Nephron (organoid): ENCODE results near the gene CTNNBL1.
A peak's percentile ranks its signal among the peaks of the same experiment; 100 is the strongest.

Experiments
- H3K27ac Mint-ChIP-seq, 3 experiments: 2 replicates each; pipeline ENCODE4 v1.8.0; 2020; ENCODE audit warnings: mixed read lengths in 3 of 3, mild to moderate bottlenecking in 2 of 3, moderate library complexity in 1 of 3
- H3K27me3 Mint-ChIP-seq: 2 replicates; pipeline ENCODE4 v1.8.0; 2021; ENCODE audit warnings: low read depth, mild to moderate bottlenecking, moderate library complexity, mixed read lengths
- H3K36me3 Mint-ChIP-seq: 2 replicates; pipeline ENCODE4 v1.8.0; 2020; ENCODE audit warnings: low read depth, mixed read lengths
- H3K4me1 Mint-ChIP-seq: 2 replicates; pipeline ENCODE4 v1.8.0; 2020; ENCODE audit warnings: mixed read lengths
- H3K4me3 Mint-ChIP-seq, 3 experiments: 2 replicates each; pipeline ENCODE4 v1.8.0; 2020; ENCODE audit warnings: mild to moderate bottlenecking in 3 of 3, mixed read lengths in 3 of 3, moderate library complexity in 2 of 3
- H3K9me3 Mint-ChIP-seq: 2 replicates; pipeline ENCODE4 v1.8.0; 2020; ENCODE audit warnings: mixed read lengths
- TF ChIP-seq, protein P1 (sequence below), 3 experiments: fragments of 200-600 bp; sonication (generic); IDR thresholded peaks; one replicate each; pipeline ENCODE4 v1.5.0; 2021; ENCODE audit warnings: antibody characterized with exemption in 3 of 3; ENCODE audit not compliant: unreplicated experiment in 3 of 3

The CTNNBL1 gene

DNA sequence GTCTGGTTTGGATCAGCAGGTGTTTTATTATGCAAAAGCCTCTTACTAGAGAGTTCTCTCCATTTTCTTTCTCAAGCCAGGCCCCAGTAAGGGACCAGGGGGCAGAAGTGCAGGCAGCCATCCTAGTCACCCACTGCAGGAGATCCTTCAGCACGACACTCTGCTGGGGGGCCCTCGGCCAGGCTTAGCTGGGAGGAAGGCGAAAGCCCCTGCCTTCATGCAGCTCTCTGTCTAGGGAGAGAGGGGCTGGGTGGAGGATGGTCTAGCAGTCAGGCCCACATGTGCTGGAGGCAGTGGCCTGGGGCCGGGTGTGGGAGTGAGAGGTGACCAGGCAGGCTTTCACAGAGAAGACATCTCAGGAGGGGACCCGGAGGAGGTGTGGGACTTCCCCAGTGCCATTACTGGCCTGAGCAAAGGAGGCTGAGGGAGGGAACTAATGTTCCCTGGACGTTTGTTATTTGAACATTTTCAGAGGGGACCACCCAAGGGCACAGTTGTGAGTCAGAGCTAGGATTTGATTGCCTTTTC is 175.6 kb downstream of the CTNNBL1 start:
- peaks cover 3% of the 10 kb centered on the region for H3K27me3 Mint-ChIP-seq
- peak overlapping the region in 2 of 3 experiments; percentile 22 to 34 for H3K27ac Mint-ChIP-seq
- H3K9me3 Mint-ChIP-seq, result no peaks in the 10 kb centered on the region
- TF ChIP-seq, protein P1, sequence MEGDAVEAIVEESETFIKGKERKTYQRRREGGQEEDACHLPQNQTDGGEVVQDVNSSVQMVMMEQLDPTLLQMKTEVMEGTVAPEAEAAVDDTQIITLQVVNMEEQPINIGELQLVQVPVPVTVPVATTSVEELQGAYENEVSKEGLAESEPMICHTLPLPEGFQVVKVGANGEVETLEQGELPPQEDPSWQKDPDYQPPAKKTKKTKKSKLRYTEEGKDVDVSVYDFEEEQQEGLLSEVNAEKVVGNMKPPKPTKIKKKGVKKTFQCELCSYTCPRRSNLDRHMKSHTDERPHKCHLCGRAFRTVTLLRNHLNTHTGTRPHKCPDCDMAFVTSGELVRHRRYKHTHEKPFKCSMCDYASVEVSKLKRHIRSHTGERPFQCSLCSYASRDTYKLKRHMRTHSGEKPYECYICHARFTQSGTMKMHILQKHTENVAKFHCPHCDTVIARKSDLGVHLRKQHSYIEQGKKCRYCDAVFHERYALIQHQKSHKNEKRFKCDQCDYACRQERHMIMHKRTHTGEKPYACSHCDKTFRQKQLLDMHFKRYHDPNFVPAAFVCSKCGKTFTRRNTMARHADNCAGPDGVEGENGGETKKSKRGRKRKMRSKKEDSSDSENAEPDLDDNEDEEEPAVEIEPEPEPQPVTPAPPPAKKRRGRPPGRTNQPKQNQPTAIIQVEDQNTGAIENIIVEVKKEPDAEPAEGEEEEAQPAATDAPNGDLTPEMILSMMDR (IDR thresholded peaks at IDR 0.05; ENCODE audit: unreplicated experiment in 3 of 3), result no peak
- H3K4me1 Mint-ChIP-seq, result peaks cover 35% of the 10 kb centered on the region
- peaks cover 46% of the 10 kb centered on the region for H3K36me3 Mint-ChIP-seq
- H3K4me3 Mint-ChIP-seq, result no peak overlapping the region

DNA sequence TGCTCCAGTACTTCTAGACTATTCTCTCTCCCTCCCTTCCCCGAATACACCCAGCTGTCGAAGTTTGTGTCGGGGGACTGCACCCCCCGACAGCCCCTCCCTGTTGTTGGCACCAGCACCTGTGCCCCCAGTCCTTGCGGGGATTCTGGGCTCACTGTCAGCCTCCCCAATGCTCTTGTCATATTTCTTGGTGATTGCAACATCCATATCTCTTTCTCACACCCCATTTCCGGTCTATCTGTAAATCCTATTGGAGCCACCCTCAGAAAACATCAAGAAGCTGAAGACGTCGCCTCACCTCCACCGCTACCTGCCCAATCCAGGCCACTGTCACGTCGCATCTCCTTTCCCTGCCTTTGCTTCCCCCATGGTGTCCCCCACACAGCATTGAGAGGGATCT is 176.5 kb downstream of the CTNNBL1 start:
- Mint-ChIP-seq H3K9me3 (no peaks in the 10 kb centered on the region), H3K27me3 (peaks cover 4% of the 10 kb centered on the region), H3K4me1 (peaks cover 32% of the 10 kb centered on the region), H3K27ac (no peak overlapping the region), H3K4me3 (no peak overlapping the region), H3K36me3 (peaks cover 43% of the 10 kb centered on the region)
- TF ChIP-seq, protein P1 (IDR thresholded peaks at IDR 0.05; ENCODE audit: unreplicated experiment in 3 of 3), result no peak

DNA sequence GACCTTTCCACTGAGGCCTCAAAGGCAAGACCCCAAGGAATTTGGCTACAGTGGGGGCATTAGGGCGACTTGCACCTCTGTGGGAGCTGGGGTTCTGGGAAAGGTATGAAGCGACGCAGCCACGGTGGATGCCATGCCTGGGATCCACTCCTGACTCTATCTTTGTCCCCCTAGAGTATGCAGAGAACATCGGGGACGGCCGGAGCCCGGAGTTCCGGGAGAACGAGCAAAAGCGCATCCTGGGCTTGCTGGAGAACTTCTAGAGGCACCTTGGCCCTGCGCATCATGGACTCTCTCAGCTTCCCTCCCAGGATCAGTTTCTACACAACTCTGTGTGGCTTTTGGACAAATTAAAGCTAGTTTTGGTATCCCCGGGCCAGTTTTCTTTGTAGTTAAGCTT is 177.9 kb downstream of the CTNNBL1 start:
- Mint-ChIP-seq H3K27me3 (peaks cover 7% of the 10 kb centered on the region), H3K4me1 (peaks cover 27% of the 10 kb centered on the region), H3K36me3 (peaks cover 43% of the 10 kb centered on the region), H3K4me3 (no peak overlapping the region), H3K9me3 (no peaks in the 10 kb centered on the region), H3K27ac (no peak overlapping the region)
- TF ChIP-seq, protein P1 (IDR thresholded peaks at IDR 0.05; ENCODE audit: unreplicated experiment in 3 of 3), result no peak

DNA sequence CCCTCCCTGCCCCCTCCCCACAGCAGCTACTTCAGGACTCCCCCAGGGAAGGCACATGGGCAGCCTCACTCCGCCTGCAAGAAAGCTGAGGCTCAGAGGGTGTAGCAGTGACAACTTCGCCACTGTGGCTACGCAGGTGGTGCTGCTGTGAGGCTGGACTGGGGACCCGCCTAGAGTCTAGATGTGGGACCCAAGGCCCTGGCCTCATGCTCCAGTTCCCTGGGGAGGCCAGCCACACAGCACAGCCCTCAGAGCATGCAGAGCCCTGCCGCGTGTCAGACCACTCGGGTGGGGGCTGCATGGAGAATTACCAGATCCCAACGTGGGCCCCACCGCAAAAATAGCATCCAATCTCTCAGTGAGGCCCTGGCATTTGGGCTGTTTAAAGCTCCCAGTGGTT is 178.3 kb downstream of the CTNNBL1 start:
- Mint-ChIP-seq H3K4me1 (peaks cover 26% of the 10 kb centered on the region), H3K9me3 (no peaks in the 10 kb centered on the region), H3K27me3 (peaks cover 7% of the 10 kb centered on the region), H3K4me3 (no peak overlapping the region), H3K36me3 (peaks cover 41% of the 10 kb centered on the region), H3K27ac (no peak overlapping the region)
- TF ChIP-seq, protein P1 (IDR thresholded peaks at IDR 0.05; ENCODE audit: unreplicated experiment in 3 of 3), result no peak

DNA sequence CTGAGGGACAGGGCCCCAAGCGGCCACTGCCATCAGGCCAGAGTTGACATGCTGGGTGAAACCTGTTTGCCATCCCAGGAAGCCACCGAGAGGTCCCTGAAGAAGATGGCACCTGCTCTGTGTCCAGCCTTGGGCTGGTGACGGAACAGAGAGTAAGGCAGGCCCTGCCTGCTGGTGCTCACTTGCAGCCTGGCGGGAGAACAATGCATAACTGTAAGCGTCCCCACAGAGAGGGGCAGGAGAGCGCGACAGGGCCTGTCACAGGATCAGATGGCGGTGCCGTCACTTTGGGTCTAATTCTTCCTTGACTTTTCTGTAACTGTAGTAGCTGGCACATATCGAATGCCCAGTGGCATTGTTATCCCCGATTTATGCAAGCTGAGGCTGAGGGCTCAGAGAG is 180.1 kb downstream of the CTNNBL1 start:
- TF ChIP-seq, protein P1 (IDR thresholded peaks at IDR 0.05; ENCODE audit: unreplicated experiment in 3 of 3), result no peak

DNA sequence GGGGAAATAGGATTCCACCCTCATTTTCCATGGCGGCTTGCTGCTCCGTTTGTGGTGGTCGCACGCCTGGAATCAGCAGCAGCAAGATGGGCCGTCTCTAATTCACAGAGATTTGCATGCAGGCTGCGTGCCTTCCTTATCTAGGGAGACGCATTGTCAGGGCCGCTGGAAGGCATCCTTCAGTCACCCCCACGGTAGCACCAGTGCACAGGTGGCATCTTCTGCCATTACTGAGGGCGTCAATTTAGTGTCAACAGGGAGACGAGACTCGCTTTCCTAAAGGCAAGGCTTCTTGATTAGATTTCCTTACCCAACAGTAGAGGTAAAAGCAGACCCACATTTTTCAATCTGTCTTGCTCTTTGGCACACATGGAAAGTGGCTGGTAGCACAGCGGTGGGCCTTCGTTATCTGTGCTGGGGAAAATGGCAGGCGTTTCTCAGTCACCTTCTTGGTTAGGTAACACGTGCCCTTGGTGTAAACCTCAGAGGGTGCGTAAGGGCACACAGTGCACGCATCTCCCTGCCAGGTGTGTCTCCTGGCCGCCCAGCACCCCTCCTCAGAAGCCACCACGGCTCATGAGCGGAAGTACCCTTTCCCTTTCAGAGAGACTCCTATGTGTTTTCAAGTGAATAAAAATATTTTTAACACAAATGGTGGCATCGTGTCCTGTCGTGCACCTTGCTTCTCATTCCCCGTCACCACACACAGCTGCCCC is 181.8 kb downstream of the CTNNBL1 start:
- H3K36me3 Mint-ChIP-seq, result peaks cover 20% of the 10 kb centered on the region
- no peaks in the 10 kb centered on the region for H3K9me3 Mint-ChIP-seq
- H3K27me3 Mint-ChIP-seq, result peaks cover 13% of the 10 kb centered on the region
- H3K27ac Mint-ChIP-seq, result no peak overlapping the region
- H3K4me3 Mint-ChIP-seq, result no peak overlapping the region
- TF ChIP-seq, protein P1 (IDR thresholded peaks at IDR 0.05; ENCODE audit: unreplicated experiment in 3 of 3), result no peak
- H3K4me1 Mint-ChIP-seq, result peaks cover 17% of the 10 kb centered on the region

More for the DNA sequence above, 180.1 kb downstream of the CTNNBL1 start:
- peaks cover 28% of the 10 kb centered on the region for H3K4me1 Mint-ChIP-seq
- peaks cover 34% of the 10 kb centered on the region for H3K36me3 Mint-ChIP-seq
- no peak overlapping the region for H3K27ac Mint-ChIP-seq
- H3K27me3 Mint-ChIP-seq, result peaks cover 13% of the 10 kb centered on the region
- no peaks in the 10 kb centered on the region for H3K9me3 Mint-ChIP-seq
- no peak overlapping the region for H3K4me3 Mint-ChIP-seq
